ENCODE data around the gene SPNS3. TPM values are rescaled to one million over a fixed set of nuclear protein-coding genes. Genes with fewer than 3 reads are reported as not detected.

The SPNS3 gene
- total and polyA plus RNA-seq, 2 of the 8 experiments (the other 6 are each of a cell fraction or from before 2014, with no cell fraction given), result not detected

GRCh38 chr17:4520894-4521600 lies 87.3 kb downstream of the SPNS3 start (continued):
- TF ChIP-seq, protein P1, sequence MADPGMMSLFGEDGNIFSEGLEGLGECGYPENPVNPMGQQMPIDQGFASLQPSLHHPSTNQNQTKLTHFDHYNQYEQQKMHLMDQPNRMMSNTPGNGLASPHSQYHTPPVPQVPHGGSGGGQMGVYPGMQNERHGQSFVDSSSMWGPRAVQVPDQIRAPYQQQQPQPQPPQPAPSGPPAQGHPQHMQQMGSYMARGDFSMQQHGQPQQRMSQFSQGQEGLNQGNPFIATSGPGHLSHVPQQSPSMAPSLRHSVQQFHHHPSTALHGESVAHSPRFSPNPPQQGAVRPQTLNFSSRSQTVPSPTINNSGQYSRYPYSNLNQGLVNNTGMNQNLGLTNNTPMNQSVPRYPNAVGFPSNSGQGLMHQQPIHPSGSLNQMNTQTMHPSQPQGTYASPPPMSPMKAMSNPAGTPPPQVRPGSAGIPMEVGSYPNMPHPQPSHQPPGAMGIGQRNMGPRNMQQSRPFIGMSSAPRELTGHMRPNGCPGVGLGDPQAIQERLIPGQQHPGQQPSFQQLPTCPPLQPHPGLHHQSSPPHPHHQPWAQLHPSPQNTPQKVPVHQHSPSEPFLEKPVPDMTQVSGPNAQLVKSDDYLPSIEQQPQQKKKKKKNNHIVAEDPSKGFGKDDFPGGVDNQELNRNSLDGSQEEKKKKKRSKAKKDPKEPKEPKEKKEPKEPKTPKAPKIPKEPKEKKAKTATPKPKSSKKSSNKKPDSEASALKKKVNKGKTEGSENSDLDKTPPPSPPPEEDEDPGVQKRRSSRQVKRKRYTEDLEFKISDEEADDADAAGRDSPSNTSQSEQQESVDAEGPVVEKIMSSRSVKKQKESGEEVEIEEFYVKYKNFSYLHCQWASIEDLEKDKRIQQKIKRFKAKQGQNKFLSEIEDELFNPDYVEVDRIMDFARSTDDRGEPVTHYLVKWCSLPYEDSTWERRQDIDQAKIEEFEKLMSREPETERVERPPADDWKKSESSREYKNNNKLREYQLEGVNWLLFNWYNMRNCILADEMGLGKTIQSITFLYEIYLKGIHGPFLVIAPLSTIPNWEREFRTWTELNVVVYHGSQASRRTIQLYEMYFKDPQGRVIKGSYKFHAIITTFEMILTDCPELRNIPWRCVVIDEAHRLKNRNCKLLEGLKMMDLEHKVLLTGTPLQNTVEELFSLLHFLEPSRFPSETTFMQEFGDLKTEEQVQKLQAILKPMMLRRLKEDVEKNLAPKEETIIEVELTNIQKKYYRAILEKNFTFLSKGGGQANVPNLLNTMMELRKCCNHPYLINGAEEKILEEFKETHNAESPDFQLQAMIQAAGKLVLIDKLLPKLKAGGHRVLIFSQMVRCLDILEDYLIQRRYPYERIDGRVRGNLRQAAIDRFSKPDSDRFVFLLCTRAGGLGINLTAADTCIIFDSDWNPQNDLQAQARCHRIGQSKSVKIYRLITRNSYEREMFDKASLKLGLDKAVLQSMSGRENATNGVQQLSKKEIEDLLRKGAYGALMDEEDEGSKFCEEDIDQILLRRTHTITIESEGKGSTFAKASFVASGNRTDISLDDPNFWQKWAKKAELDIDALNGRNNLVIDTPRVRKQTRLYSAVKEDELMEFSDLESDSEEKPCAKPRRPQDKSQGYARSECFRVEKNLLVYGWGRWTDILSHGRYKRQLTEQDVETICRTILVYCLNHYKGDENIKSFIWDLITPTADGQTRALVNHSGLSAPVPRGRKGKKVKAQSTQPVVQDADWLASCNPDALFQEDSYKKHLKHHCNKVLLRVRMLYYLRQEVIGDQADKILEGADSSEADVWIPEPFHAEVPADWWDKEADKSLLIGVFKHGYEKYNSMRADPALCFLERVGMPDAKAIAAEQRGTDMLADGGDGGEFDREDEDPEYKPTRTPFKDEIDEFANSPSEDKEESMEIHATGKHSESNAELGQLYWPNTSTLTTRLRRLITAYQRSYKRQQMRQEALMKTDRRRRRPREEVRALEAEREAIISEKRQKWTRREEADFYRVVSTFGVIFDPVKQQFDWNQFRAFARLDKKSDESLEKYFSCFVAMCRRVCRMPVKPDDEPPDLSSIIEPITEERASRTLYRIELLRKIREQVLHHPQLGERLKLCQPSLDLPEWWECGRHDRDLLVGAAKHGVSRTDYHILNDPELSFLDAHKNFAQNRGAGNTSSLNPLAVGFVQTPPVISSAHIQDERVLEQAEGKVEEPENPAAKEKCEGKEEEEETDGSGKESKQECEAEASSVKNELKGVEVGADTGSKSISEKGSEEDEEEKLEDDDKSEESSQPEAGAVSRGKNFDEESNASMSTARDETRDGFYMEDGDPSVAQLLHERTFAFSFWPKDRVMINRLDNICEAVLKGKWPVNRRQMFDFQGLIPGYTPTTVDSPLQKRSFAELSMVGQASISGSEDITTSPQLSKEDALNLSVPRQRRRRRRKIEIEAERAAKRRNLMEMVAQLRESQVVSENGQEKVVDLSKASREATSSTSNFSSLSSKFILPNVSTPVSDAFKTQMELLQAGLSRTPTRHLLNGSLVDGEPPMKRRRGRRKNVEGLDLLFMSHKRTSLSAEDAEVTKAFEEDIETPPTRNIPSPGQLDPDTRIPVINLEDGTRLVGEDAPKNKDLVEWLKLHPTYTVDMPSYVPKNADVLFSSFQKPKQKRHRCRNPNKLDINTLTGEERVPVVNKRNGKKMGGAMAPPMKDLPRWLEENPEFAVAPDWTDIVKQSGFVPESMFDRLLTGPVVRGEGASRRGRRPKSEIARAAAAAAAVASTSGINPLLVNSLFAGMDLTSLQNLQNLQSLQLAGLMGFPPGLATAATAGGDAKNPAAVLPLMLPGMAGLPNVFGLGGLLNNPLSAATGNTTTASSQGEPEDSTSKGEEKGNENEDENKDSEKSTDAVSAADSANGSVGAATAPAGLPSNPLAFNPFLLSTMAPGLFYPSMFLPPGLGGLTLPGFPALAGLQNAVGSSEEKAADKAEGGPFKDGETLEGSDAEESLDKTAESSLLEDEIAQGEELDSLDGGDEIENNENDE (IDR thresholded peaks at IDR 0.05; ENCODE audit: insufficient replicate concordance, low read length), result no peak
- TF ChIP-seq BACH1 (IDR thresholded peaks at IDR 0.05; ENCODE audit: low read length) (no peak), CEBPB (IDR thresholded peaks at IDR 0.05; ENCODE audit: low read depth, low read length) (no peak), BRCA1 (IDR thresholded peaks at IDR 0.05; ENCODE audit: low read depth, low read length) (no peak), NRF1 (IDR thresholded peaks at IDR 0.05; ENCODE audit: low read depth, low read length) (no peak), CTCF (IDR thresholded peaks at IDR 0.05; ENCODE audit: control extremely low read depth in 1 of 3, insufficient read depth in 1 of 3, low read depth in 1 of 3, low read length in 3 of 3) (no peak), SUZ12 (IDR thresholded peaks at IDR 0.05; ENCODE audit: low read length) (no peak), MAFK (IDR thresholded peaks at IDR 0.05; ENCODE audit: low read depth, low read length) (no peak)
